Activated B cell treated with CpG ODN at 0.5 μM for 24 hours (primary cell): Measurements from ENCODE around the gene GP1BB. TPM values are rescaled to one million over a fixed set of nuclear protein-coding genes. Genes with fewer than 3 reads are reported as not detected.
A peak's percentile ranks its signal among the peaks of the same experiment; 100 is the strongest.

Experiments
- ATAC-seq: fragments of 200-7000 bp; cut with Tn5 transposase; one replicate; pipeline ENCODE4 v1.10.0; 2021; ENCODE audit warnings: low read depth, mild to moderate bottlenecking, moderate library complexity
- CTCF ChIA-PET: fragments of 350-600 bp; sonication (Branson Sonifier 250); formaldehyde crosslinking; loops from one replicate; lab custom pipeline; 2021; ENCODE audit warnings: antibody characterized with exemption; lab: Charles Lee
- POLR2A ChIA-PET: fragments of 350-600 bp; sonication (Branson Sonifier 250); formaldehyde crosslinking; loops from one replicate; lab custom pipeline; 2021; ENCODE audit warnings: antibody characterized with exemption; lab: Charles Lee
- DNase-seq: peaks from one replicate; pipeline ENCODE4 v3.0.0; 2022
- H3K27ac Mint-ChIP-seq: one replicate; pipeline ENCODE4 v1.8.0; 2020; ENCODE audit warnings: mixed read lengths
- H3K27me3 Mint-ChIP-seq: one replicate; pipeline ENCODE4 v1.8.0; 2021; ENCODE audit warnings: mixed read lengths
- H3K36me3 Mint-ChIP-seq: one replicate; pipeline ENCODE4 v1.8.0; 2021; ENCODE audit warnings: low read depth, mixed read lengths
- H3K4me1 Mint-ChIP-seq: one replicate; pipeline ENCODE4 v1.8.0; 2021; ENCODE audit warnings: mixed read lengths
- H3K4me3 Mint-ChIP-seq: one replicate; pipeline ENCODE4 v1.8.0; 2020; ENCODE audit warnings: mild to moderate bottlenecking, mixed read lengths
- H3K9me3 Mint-ChIP-seq: one replicate; pipeline ENCODE4 v1.8.0; 2020; ENCODE audit warnings: mixed read lengths
- intact Hi-C: fragments of 100-400 bp; cut with micrococcal nuclease; formaldehyde crosslinking; loops from one replicate; pipeline ENCODE4 v1.15.1; 2024
- total RNA-seq: library from RNA; stranded (reverse); gene quantifications from 2 replicates; pipeline ENCODE4 v1.2.3, GENCODE V29; 2022
- TF ChIP-seq, protein P1 (sequence below): fragments of 200-600 bp; IDR thresholded peaks from one replicate; pipeline ENCODE4 v1.8.0; 2022; ENCODE audit warnings: antibody characterized with exemption, mild to moderate bottlenecking

GP1BB gene
- total RNA-seq, 1 donor from 2014 or later = not detected

- TF ChIP-seq, protein P1, sequence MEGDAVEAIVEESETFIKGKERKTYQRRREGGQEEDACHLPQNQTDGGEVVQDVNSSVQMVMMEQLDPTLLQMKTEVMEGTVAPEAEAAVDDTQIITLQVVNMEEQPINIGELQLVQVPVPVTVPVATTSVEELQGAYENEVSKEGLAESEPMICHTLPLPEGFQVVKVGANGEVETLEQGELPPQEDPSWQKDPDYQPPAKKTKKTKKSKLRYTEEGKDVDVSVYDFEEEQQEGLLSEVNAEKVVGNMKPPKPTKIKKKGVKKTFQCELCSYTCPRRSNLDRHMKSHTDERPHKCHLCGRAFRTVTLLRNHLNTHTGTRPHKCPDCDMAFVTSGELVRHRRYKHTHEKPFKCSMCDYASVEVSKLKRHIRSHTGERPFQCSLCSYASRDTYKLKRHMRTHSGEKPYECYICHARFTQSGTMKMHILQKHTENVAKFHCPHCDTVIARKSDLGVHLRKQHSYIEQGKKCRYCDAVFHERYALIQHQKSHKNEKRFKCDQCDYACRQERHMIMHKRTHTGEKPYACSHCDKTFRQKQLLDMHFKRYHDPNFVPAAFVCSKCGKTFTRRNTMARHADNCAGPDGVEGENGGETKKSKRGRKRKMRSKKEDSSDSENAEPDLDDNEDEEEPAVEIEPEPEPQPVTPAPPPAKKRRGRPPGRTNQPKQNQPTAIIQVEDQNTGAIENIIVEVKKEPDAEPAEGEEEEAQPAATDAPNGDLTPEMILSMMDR = no peak
- POLR2A ChIA-PET = no interaction called here
- Mint-ChIP-seq H3K36me3 (no peaks in the 10 kb centered on the region), H3K27me3 (peaks cover 43% of the 10 kb centered on the region), H3K4me1 (peaks cover 11% of the 10 kb centered on the region), H3K27ac (no peak overlapping the region), H3K9me3 (no peaks in the 10 kb centered on the region), H3K4me3 (peak overlapping the region; percentile 15)
- intact Hi-C loops = loop anchor here (5.0 kb wide), 1 partner anchor 239 kb away; the partner anchor contains the start of genes CDC45 and UFD1
- CTCF ChIA-PET = no interaction called here
- ATAC-seq = no peak
- DNase-seq = no peak
Observed at GRCh38 chr22:19716829-19717105, 6.6 kb upstream of the GP1BB start.

GRCh38 chr22:19717181-19717580, 6.2 kb upstream of the GP1BB start:
- H3K27me3 Mint-ChIP-seq = peaks cover 42% of the 10 kb centered on the region
- peaks cover 11% of the 10 kb centered on the region for H3K4me1 Mint-ChIP-seq
- no peak overlapping the region for H3K27ac Mint-ChIP-seq
- intact Hi-C loops = loop anchor here (5.0 kb wide), 1 partner anchor 240 kb away; the partner anchor contains the start of genes CDC45 and UFD1
- peak overlapping the region; percentile 78 for H3K4me3 Mint-ChIP-seq
- DNase-seq = no peak
- TF ChIP-seq, protein P1 = no peak
- no peaks in the 10 kb centered on the region for H3K9me3 Mint-ChIP-seq
- no peaks in the 10 kb centered on the region for H3K36me3 Mint-ChIP-seq
- ChIA-PET POLR2A (no interaction called here), CTCF (no interaction called here)
- ATAC-seq = no peak

DNA sequence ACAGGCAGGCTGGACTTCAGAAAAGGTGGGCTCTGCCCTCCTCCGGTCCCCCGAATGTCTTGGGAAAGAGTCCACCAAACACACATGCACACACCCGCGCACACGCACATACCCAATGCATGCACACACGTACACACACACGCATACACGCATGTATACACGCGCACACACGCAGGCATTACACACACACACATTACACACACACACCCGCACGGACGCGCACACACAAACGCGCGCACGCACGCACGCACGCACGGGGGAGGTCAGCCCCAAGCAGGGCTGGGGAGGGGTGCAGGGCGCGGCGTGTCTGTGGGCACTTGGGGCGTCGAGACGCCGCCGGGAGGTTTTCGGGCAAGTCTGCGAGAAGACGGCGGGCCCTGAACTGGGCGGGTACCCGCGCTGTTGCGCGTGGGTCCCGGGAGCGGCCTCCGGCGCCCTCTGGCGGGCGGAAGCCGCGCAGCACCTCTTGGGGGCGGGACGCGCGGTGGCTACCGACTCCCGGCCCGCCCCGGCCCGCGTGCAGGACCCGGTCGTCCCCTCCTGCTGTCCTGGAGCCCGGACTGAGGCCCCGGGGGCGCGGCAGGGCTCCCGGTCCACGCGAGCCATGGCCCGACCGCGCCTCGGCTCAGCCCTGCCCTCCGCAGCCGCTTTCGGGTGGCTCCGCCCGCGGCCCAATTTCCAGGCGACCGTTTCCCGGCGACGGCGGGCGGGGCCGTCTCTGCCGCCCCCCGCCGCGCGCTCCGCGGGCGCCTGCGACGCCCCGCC, 5.5 kb upstream of the GP1BB start:
- ChIA-PET POLR2A (no interaction called here), CTCF (no interaction called here)
- Mint-ChIP-seq H3K36me3 (no peaks in the 10 kb centered on the region), H3K27me3 (peaks cover 44% of the 10 kb centered on the region), H3K4me1 (peaks cover 11% of the 10 kb centered on the region), H3K9me3 (no peaks in the 10 kb centered on the region), H3K4me3 (peak overlapping the region; percentile 78), H3K27ac (no peak overlapping the region)
- TF ChIP-seq, protein P1 = peak; percentile 34
- ATAC-seq = peak; percentile 97
- peak; percentile 85 for DNase-seq
- intact Hi-C loops = loop anchor here (1.0 to 5.0 kb wide), 2 partner anchors 241 to 574 kb away; partner anchors contain the start of genes CDC45, ESS2 and UFD1

- Mint-ChIP-seq H3K27me3 (peaks cover 43% of the 10 kb centered on the region), H3K36me3 (no peaks in the 10 kb centered on the region), H3K4me1 (peaks cover 16% of the 10 kb centered on the region), H3K27ac (no peak overlapping the region), H3K4me3 (peak overlapping the region; percentile 48), H3K9me3 (no peaks in the 10 kb centered on the region)
- TF ChIP-seq, protein P1 = no peak
- ChIA-PET CTCF (no interaction called here), POLR2A (no interaction called here)
- intact Hi-C loops = loop anchor here (1.0 to 5.0 kb wide), 2 partner anchors 241 to 574 kb away; partner anchors contain the start of genes CDC45, ESS2 and UFD1
- ATAC-seq = no peak
- no peak for DNase-seq
Observed at GRCh38 chr22:19718456-19719049, 4.8 kb upstream of the GP1BB start.

DNA sequence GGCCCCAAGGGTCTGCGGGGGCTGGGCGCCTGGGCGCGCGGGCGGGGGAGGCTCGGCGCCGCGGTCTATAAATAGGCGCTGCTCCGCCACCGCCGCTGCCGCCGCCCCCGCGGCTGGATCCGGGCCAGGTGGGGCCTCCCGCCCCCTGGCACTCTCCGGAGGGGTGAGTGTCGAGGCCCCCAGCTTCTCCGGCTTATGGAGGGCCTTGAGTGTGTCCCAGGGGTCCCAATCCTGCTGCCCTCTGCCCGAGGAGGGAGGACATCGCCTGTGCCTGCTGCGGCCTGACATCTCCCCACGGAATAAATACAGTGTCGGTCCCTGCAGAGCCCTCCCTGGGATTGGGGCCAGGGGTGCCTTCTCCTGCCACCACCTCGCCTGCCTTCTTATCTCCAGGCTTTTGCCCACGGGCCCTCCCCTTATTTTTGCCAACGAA, 4.3 kb upstream of the GP1BB start:
- TF ChIP-seq, protein P1 = no peak
- Mint-ChIP-seq H3K27me3 (peaks cover 41% of the 10 kb centered on the region), H3K27ac (no peak overlapping the region), H3K4me1 (peaks cover 15% of the 10 kb centered on the region), H3K36me3 (no peaks in the 10 kb centered on the region), H3K9me3 (no peaks in the 10 kb centered on the region), H3K4me3 (peak overlapping the region; percentile 65)
- intact Hi-C loops = loop anchor here (5.0 kb wide), 1 partner anchor 242 kb away; the partner anchor contains the start of genes CDC45 and UFD1
- ATAC-seq (no peak), DNase-seq (no peak)
- ChIA-PET CTCF (no interaction called here), POLR2A (no interaction called here)
